Cardiac muscle cell (in vitro differentiated cells and primary cell): Measurements from ENCODE around the gene KCNIP1. TPM values are rescaled to one million over a fixed set of nuclear protein-coding genes. Genes with fewer than 3 reads are reported as not detected.

Experiments used
- DNase-seq, 2 donors: peaks; one replicate each; pipeline versions ENCODE4 v3.0.0 to v3.0.0-alpha.2; 2010 to 2017; ENCODE audit warnings: low read depth in 1 of 2, low spot score in 1 of 2
- H3K27ac ChIP-seq: fragments of 200-600 bp; sonication (generic); 2 replicates; pipeline ENCODE4 v1.5.1; 2016
- H3K27me3 ChIP-seq: fragments of 200-600 bp; sonication (generic); 2 replicates; pipeline ENCODE4 v1.6.0; 2016; ENCODE audit warnings: control low read depth
- H3K36me3 ChIP-seq: fragments of 200-600 bp; sonication (generic); 2 replicates; pipeline ENCODE4 v1.5.1; 2016; ENCODE audit warnings: control low read depth
- H3K4me1 ChIP-seq: fragments of 200-600 bp; sonication (generic); 2 replicates; pipeline ENCODE4 v1.8.1; 2017; ENCODE audit warnings: low read depth, mild to moderate bottlenecking, mixed run types
- H3K4me3 ChIP-seq: fragments of 200-600 bp; sonication (generic); 2 replicates; pipeline ENCODE4 v1.5.1; 2016; ENCODE audit warnings: mild to moderate bottlenecking
- H3K9me3 ChIP-seq: fragments of 200-600 bp; sonication (generic); 2 replicates; pipeline ENCODE4 v1.5.1; 2017; ENCODE audit warnings: low read depth, mild to moderate bottlenecking, control low read depth
- CTCF ChIP-seq: IDR thresholded peaks from 2 replicates; pipeline ENCODE4 v1.5.1; 2012; ENCODE audit warnings: low read depth, mild to moderate bottlenecking, low read length
- polyA plus RNA-seq: library from polyadenylated mRNA; unstranded; fragments of >200 nt; fragmentation: Nextera tagmentation; extraction: Ambion mirVana; gene quantifications from 2 replicates; pipeline ENCODE4 v1.2.1, GENCODE V29; 2016
- total RNA-seq: library from RNA; depleted of rRNA; stranded (reverse); fragments of >200 nt; gene quantifications from 2 replicates; pipeline ENCODE4 v1.2.3, GENCODE V29; 2016

The KCNIP1 gene
- total and polyA plus RNA-seq, 2 experiments from 2014 or later, result 0.09 TPM; not detected in 1

- no peaks in the 10 kb centered on the region for H3K27me3 ChIP-seq
- DNase-seq, result peak; percentile 4 to 9
- no peaks in the 10 kb centered on the region for H3K36me3 ChIP-seq
- H3K9me3 ChIP-seq, result no peaks in the 10 kb centered on the region
- no peak overlapping the region for H3K27ac ChIP-seq
- no peaks in the 10 kb centered on the region for H3K4me1 ChIP-seq
- TF ChIP-seq CTCF, result no peak
- no peak overlapping the region for H3K4me3 ChIP-seq
Measured at GRCh38 chr5:170782438-170782837, 278.6 kb downstream of the KCNIP1 start.

- H3K4me1 ChIP-seq, result no peaks in the 10 kb centered on the region
- TF ChIP-seq CTCF, result no peak
- no peaks in the 10 kb centered on the region for H3K9me3 ChIP-seq
- H3K4me3 ChIP-seq, result no peak within 1 kb of the TSS
- H3K36me3 ChIP-seq, result no peaks in the 10 kb centered on the region
- no peak for DNase-seq
- no peak within 1 kb of the TSS for H3K27ac ChIP-seq
- no peaks in the 10 kb centered on the region for H3K27me3 ChIP-seq
Measured at GRCh38 chr5:170783498-170784247, 279.9 kb downstream of the KCNIP1 start, which contains the start of gene GABRP. Gene GABRP, plus strand, starts transcription at chr5:170783725. Its CDS starts 4,891 bp downstream, at chr5:170788616.

- Histone ChIP-seq H3K4me1 (no peaks in the 10 kb centered on the region), H3K27ac (no peak overlapping the region), H3K27me3 (no peaks in the 10 kb centered on the region), H3K4me3 (no peak overlapping the region), H3K36me3 (no peaks in the 10 kb centered on the region), H3K9me3 (no peaks in the 10 kb centered on the region)
- TF ChIP-seq CTCF, result no peak
- no peak for DNase-seq
Measured at GRCh38 chr5:170785416-170785815, 281.6 kb downstream of the KCNIP1 start.

Other genes starting within 250 kb of the KCNIP1 start
- gene LCP2, start 206.2 kb upstream of the KCNIP1 start, total RNA-seq, result not detected in 2 replicates
- not detected in 2 replicates for gene LCP2, start 206.2 kb upstream of the KCNIP1 start, polyA plus RNA-seq
- gene KCNMB1, start 114.7 kb upstream of the KCNIP1 start, total RNA-seq, result 1.9 and 2.9 TPM in 2 replicates
- 2.9 and 3.9 TPM in 2 replicates for gene KCNMB1, start 114.7 kb upstream of the KCNIP1 start, polyA plus RNA-seq